GM12878 (cell line): ENCODE results near the gene AOPEP. TPM values are rescaled to one million over a fixed set of nuclear protein-coding genes. Genes with fewer than 3 reads are reported as not detected.

Experiments used
- ATAC-seq: fragments of 200-7000 bp; cut with Tn5 transposase; 3 replicates; pipeline ENCODE4 v1.9.1; 2020; ENCODE audit warnings: mild to moderate bottlenecking, moderate library complexity
- BruUV-seq: library from RNA; stranded (reverse); fragments of 400-500 nt; replicated peaks from 2 replicates; lab custom pipeline; 2021; lab: Mats Ljungman, UMichigan
- CTCF ChIA-PET: fragments of 300-600 bp; sonication (Branson Sonifier 250); formaldehyde crosslinking; extraction: SDS; loops from one replicate; lab custom pipeline; 2021; ENCODE audit warnings: inconsistent platforms; lab: Yijun Ruan, JAX
- POLR2A ChIA-PET: fragments of 350-600 bp; formaldehyde crosslinking; extraction: SDS; loops from one replicate; lab custom pipeline; 2021; ENCODE audit warnings: inconsistent platforms; lab: Charles Lee
- RAD21 ChIA-PET: fragments of 300-600 bp; sonication (Branson Sonifier 250); formaldehyde crosslinking; loops from one replicate; lab custom pipeline; 2023; ENCODE audit warnings: antibody characterized with exemption; ENCODE audit not compliant: unreplicated experiment; lab: Charles Lee
- SMC1A ChIA-PET: fragments of 300-600 bp; sonication (Branson Sonifier 250); formaldehyde crosslinking; loops from one replicate; lab custom pipeline; 2023; ENCODE audit not compliant: unreplicated experiment, uncharacterized antibody; lab: Charles Lee
- DNase-seq: peaks from one replicate; pipeline ENCODE4 v3.0.0-alpha.2; 2011; ENCODE audit warnings: low read depth, low spot score
- FAIRE-seq: peaks from 3 replicates; lab custom pipeline; 2011; peaks lifted over from hg19 to GRCh38; lab: Jason Lieb, UNC
- H2AFZ ChIP-seq: 2 replicates; pipeline ENCODE4 v1.6.0; 2011; ENCODE audit warnings: low read depth, low read length, control low read depth; ENCODE audit not compliant: control insufficient read depth
- H3K27ac ChIP-seq: 2 replicates; pipeline ENCODE4 v1.5.1; 2011; ENCODE audit warnings: control low read depth; ENCODE audit not compliant: control insufficient read depth, insufficient read depth
- H3K27me3 ChIP-seq, 2 experiments: replicated peaks in 1 of 2; 2 replicates each; pipeline versions ENCODE4 v1.6.0 to v1.6.1; 2011; ENCODE audit warnings: low read length in 1 of 2; ENCODE audit not compliant: control insufficient read depth in 2 of 2, insufficient read depth in 2 of 2
- H3K36me3 ChIP-seq, 2 experiments: 2 replicates each; pipeline ENCODE4 v1.5.1; 2011; ENCODE audit warnings: low read length in 1 of 2; ENCODE audit not compliant: control insufficient read depth in 2 of 2, insufficient read depth in 2 of 2
- H3K4me1 ChIP-seq: 2 replicates; pipeline ENCODE4 v1.6.1; 2011; ENCODE audit warnings: mild to moderate bottlenecking, low read length, moderate library complexity, mixed read lengths; ENCODE audit not compliant: control insufficient read depth, insufficient read depth
- H3K4me2 ChIP-seq: 2 replicates; pipeline ENCODE4 v1.6.0; 2011; ENCODE audit warnings: control low read depth; ENCODE audit not compliant: control insufficient read depth, insufficient read depth
- H3K4me3 ChIP-seq: fragments of 200-600 bp; sonication (generic); 2 replicates; pipeline ENCODE4 v1.5.1; 2016
- H3K79me2 ChIP-seq: 2 replicates; pipeline ENCODE4 v1.6.0; 2011; ENCODE audit warnings: low read length; ENCODE audit not compliant: control insufficient read depth, insufficient read depth
- H3K9ac ChIP-seq: 2 replicates; pipeline ENCODE4 v1.8.0; 2011; ENCODE audit warnings: low read length, control low read depth, mixed read lengths; ENCODE audit not compliant: control insufficient read depth, insufficient read depth
- H3K9me3 ChIP-seq: replicated peaks from 3 replicates; pipeline ENCODE4 v1.5.1; 2011; ENCODE audit warnings: mild to moderate bottlenecking, low read length; ENCODE audit not compliant: control insufficient read depth, insufficient read depth
- H4K20me1 ChIP-seq: 2 replicates; pipeline ENCODE4 v1.6.0; 2011; ENCODE audit not compliant: control insufficient read depth, insufficient read depth
- DPF2 ChIP-seq: fragments of 450-650 bp; IDR thresholded peaks from 2 replicates; pipeline ENCODE4 v1.6.1; 2017; ENCODE audit warnings: mild to moderate bottlenecking
- EZH2 ChIP-seq: IDR thresholded peaks from 2 replicates; pipeline ENCODE4 v1.6.1; 2012; ENCODE audit warnings: low read depth, mild to moderate bottlenecking, control low read depth, inconsistent platforms, low read length, borderline replicate concordance; ENCODE audit not compliant: control insufficient read depth
- FOXK2 ChIP-seq: fragments of 450-650 bp; IDR thresholded peaks from 2 replicates; pipeline ENCODE4 v1.6.1; 2017; ENCODE audit warnings: mild to moderate bottlenecking, moderate library complexity
- NR2C2 ChIP-seq: IDR thresholded peaks from 2 replicates; pipeline ENCODE4 v1.6.1; 2011; ENCODE audit warnings: borderline replicate concordance, low read depth; ENCODE audit not compliant: control insufficient read depth, insufficient read length
- POLR2A ChIP-seq: IDR thresholded peaks from 2 replicates; pipeline ENCODE4 v1.6.1; 2011; ENCODE audit warnings: low read depth, mild to moderate bottlenecking, low read length
- SPI1 ChIP-seq: IDR thresholded peaks from 2 replicates; pipeline ENCODE4 v1.6.1; 2011; ENCODE audit warnings: low read depth, mild to moderate bottlenecking, low read length, moderate library complexity, borderline replicate concordance; ENCODE audit not compliant: insufficient read depth
- SUPT20H ChIP-seq: IDR thresholded peaks from 2 replicates; pipeline ENCODE4 v1.6.1; 2011; ENCODE audit warnings: low read depth, mild to moderate bottlenecking, low read length, moderate library complexity, borderline replicate concordance; ENCODE audit not compliant: control insufficient read depth
- WGBS: methylation state at CpG from one replicate; pipeline ENCODE4 v1.1.6; 2016; ENCODE audit warnings: low lambda C conversion rate; ENCODE audit not compliant: insufficient replicate concordance, insufficient coverage; ENCODE audit errors: missing lambda C conversion rate; 5-methylcytosine and 5-hydroxymethylcytosine counted together
- in situ Hi-C: fragments of 300-500 bp; cut with MboI; formaldehyde crosslinking; loops from 9 replicates; pipeline ENCODE4 v1.14.3; 2018; ENCODE audit warnings: mixed read lengths
- intact Hi-C: fragments of 100-400 bp; cut with micrococcal nuclease; formaldehyde crosslinking; loops from one replicate; pipeline ENCODE4 v1.14.2; 2022; ENCODE audit not compliant: unreplicated experiment
- polyA plus RNA-seq, 11 experiments: library from polyadenylated mRNA; depleted of rRNA in 4 of 11; unstranded in 6 of 11; stranded (reverse) in 5 of 11; fragments of >200 nt; fragmentation: Nextera tagmentation in 4 of 11; fragmentation: Illumina TruSeq in 1 of 11; extraction: Ambion mirVana in 4 of 11; extraction: Trizol in 1 of 11; gene quantifications; 1 replicate in 1 of 11; 2 replicates in 10 of 11; pipeline versions ENCODE4 v1.2.1 to v1.2.3, GENCODE V29; 2011 to 2016; ENCODE audit warnings: inconsistent platforms in 2 of 11, missing spikeins in 2 of 11, low read depth in 1 of 11
- total RNA-seq, 4 experiments: library from RNA; depleted of rRNA in 3 of 4; stranded (reverse); fragments of >200 nt in 3 of 4; fragmentation: Illumina TruSeq in 1 of 4; extraction: Trizol in 1 of 4; gene quantifications; 2 replicates each; pipeline versions ENCODE4 v1.2.1 to v1.2.3, GENCODE V29; 2013 to 2021
- TF ChIP-seq, protein P1 (sequence below): IDR thresholded peaks from 2 replicates; pipeline ENCODE4 v1.6.1; 2012; ENCODE audit warnings: mild to moderate bottlenecking, low read depth, low read length

The AOPEP gene
- total and polyA plus RNA-seq, 10 of the 15 experiments (the other 5 are each of a cell fraction or from before 2014, with no cell fraction given): 2.3 to 16.9 (median 10.1) TPM

DNA sequence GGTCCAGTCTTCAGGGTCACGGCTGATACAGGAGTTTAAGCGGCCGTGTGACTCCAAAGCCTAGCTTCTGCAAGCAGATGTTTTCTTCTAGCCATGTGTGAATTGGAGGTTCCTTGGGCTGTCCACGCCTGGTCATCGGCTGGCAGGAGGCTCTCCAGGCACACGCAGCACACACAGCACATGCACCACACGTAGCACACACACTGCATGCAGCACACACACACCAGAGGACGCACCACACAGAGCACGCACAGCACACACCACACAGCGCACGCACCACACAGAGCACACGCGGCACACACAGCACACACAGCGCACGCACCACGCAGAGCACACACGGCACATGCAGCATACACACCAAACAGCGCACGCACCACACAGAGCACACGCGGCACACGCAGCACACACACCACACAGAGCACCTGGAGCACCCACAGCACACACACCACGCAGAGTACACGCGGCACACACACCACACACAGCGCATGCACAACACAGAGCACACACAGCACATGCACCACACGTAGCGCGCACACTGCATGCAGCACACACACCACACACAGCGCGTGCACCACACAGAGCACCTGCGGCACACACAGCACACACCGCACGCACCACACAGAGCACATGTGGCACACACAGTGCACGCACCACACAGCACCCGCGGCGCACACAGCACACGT is 356.7 kb downstream of the AOPEP start:
- ChIA-PET SMC1A (no interaction called here), CTCF (no interaction called here), RAD21 (no interaction called here), POLR2A (interaction anchor here (0.5 kb wide), 1 partner anchor 866 kb away, joined by 3 read pairs; no protein-coding TSS in a partner anchor)
- H3K4me3 ChIP-seq: no peak overlapping the region
- FAIRE-seq (no peak), DNase-seq (no peak), ATAC-seq (no peak)
- in situ Hi-C loops: no loop called here
- WGBS: 97% methylated on average over 35 of the region's 39 CpGs
- H3K79me2 ChIP-seq: no peaks in the 10 kb centered on the region
- H3K27me3 ChIP-seq: no peaks in the 10 kb centered on the region
- intact Hi-C loops: no loop called here
- no peak overlapping the region for H3K9ac ChIP-seq
- no peak overlapping the region for H3K4me2 ChIP-seq
- H4K20me1 ChIP-seq: no peaks in the 10 kb centered on the region
- H2AFZ ChIP-seq: no peak overlapping the region
- H3K27ac ChIP-seq: no peak overlapping the region
- TF ChIP-seq POLR2A (peak; percentile 37; the same call in 1 of the 2 replicates), EZH2 (no peak), FOXK2 (no peak), DPF2 (no peak), SUPT20H (no peak), NR2C2 (peak; percentile 65), SPI1 (no peak)
- TF ChIP-seq, protein P1, sequence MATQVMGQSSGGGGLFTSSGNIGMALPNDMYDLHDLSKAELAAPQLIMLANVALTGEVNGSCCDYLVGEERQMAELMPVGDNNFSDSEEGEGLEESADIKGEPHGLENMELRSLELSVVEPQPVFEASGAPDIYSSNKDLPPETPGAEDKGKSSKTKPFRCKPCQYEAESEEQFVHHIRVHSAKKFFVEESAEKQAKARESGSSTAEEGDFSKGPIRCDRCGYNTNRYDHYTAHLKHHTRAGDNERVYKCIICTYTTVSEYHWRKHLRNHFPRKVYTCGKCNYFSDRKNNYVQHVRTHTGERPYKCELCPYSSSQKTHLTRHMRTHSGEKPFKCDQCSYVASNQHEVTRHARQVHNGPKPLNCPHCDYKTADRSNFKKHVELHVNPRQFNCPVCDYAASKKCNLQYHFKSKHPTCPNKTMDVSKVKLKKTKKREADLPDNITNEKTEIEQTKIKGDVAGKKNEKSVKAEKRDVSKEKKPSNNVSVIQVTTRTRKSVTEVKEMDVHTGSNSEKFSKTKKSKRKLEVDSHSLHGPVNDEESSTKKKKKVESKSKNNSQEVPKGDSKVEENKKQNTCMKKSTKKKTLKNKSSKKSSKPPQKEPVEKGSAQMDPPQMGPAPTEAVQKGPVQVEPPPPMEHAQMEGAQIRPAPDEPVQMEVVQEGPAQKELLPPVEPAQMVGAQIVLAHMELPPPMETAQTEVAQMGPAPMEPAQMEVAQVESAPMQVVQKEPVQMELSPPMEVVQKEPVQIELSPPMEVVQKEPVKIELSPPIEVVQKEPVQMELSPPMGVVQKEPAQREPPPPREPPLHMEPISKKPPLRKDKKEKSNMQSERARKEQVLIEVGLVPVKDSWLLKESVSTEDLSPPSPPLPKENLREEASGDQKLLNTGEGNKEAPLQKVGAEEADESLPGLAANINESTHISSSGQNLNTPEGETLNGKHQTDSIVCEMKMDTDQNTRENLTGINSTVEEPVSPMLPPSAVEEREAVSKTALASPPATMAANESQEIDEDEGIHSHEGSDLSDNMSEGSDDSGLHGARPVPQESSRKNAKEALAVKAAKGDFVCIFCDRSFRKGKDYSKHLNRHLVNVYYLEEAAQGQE: no peak
- peaks cover 2 to 16% of the 10 kb centered on the region in 2 experiments; a peak in 3 of 4 replicates for H3K36me3 ChIP-seq
- no TSS peak for BruUV-seq
- H3K9me3 ChIP-seq: no peaks in the 10 kb centered on the region
- no peaks in the 10 kb centered on the region for H3K4me1 ChIP-seq
